ENCODE data around the gene PARVB.

GRCh38 chr22:44033287-44033686 lies 9.2 kb downstream of the PARVB start:
- TF ChIP-seq, protein P1, sequence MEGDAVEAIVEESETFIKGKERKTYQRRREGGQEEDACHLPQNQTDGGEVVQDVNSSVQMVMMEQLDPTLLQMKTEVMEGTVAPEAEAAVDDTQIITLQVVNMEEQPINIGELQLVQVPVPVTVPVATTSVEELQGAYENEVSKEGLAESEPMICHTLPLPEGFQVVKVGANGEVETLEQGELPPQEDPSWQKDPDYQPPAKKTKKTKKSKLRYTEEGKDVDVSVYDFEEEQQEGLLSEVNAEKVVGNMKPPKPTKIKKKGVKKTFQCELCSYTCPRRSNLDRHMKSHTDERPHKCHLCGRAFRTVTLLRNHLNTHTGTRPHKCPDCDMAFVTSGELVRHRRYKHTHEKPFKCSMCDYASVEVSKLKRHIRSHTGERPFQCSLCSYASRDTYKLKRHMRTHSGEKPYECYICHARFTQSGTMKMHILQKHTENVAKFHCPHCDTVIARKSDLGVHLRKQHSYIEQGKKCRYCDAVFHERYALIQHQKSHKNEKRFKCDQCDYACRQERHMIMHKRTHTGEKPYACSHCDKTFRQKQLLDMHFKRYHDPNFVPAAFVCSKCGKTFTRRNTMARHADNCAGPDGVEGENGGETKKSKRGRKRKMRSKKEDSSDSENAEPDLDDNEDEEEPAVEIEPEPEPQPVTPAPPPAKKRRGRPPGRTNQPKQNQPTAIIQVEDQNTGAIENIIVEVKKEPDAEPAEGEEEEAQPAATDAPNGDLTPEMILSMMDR (IDR thresholded peaks at IDR 0.05), result no peak
- TF ChIP-seq POLR2AphosphoS5 (IDR thresholded peaks at IDR 0.05), result no peak
